GM12872 (cell line): ENCODE results near the gene SLC25A38.

Source experiments
- CTCF ChIP-seq: IDR thresholded peaks from 3 replicates; pipeline ENCODE4 v1.5.1; 2011; ENCODE audit warnings: low read depth, mild to moderate bottlenecking, low read length, moderate library complexity; ENCODE audit not compliant: insufficient read depth

Gene SLC25A38

GRCh38 chr3:39426312-39426711, 43.1 kb downstream of the SLC25A38 start:
- TF ChIP-seq CTCF = no peak

DNA sequence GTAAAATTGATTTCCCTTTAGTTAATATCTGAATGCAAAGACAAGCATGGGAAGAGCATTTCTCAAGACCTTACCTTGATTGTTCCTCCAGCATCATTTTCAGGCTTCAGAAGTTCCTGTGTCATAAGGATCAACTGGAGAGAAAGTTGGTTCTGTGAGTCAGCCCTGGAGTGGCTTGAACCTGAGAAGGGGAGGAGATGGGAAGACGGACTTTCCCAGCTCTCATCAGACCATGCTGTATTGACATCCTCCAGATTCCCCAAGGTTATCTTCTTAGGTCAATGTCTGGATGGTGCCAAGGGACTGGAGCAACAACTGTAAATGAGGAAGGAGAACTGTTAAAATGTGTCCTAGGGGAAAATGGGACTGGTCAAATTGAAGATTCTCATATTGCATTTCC, 44.3 kb downstream of the SLC25A38 start:
- TF ChIP-seq CTCF = no peak

- TF ChIP-seq CTCF = no peak
Measured at GRCh38 chr3:39428745-39429201, 45.6 kb downstream of the SLC25A38 start.

GRCh38 chr3:39429466-39429865, 46.3 kb downstream of the SLC25A38 start:
- no peak for TF ChIP-seq CTCF

DNA sequence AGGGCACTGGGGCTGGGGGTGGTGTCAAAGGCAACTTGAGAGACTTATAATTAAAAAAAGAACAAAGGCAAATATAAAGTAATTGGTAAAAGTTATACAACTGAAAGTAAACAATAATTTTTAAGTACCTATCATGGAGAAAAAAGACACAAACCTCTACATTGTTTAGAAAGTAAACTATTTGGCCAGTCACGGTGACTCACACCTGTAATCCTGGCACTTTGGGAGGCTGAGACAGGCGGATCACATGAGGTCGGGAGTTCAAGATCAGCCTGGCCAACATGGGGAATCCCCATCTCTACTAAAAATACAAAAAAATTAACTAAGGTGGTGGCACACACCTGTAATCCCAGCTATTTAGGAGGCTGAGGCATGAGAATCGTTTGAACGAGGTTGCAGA, 49.2 kb downstream of the SLC25A38 start:
- TF ChIP-seq CTCF = no peak

- TF ChIP-seq CTCF = no peak
Measured at GRCh38 chr3:39433642-39434041, 50.5 kb downstream of the SLC25A38 start.

- no peak for TF ChIP-seq CTCF
Measured at GRCh38 chr3:39434574-39434973, 51.4 kb downstream of the SLC25A38 start.
